HEK293 (cell line): ENCODE measurements around the gene RAB21.

ENCODE experiments used
- CTCF ChIA-PET: fragments of 350-600 bp; formaldehyde crosslinking; extraction: SDS; loops from one replicate; lab custom pipeline; 2021; ENCODE audit warnings: antibody characterized with exemption; lab: Yijun Ruan, JAX
- POLR2A ChIA-PET: fragments of 300-600 bp; formaldehyde crosslinking; extraction: SDS; loops from one replicate; lab custom pipeline; 2020; ENCODE audit warnings: antibody characterized with exemption, inconsistent platforms; lab: Yijun Ruan, JAX
- H3K27ac ChIP-seq: fragments of 200-500 bp; sonication (Bioruptor generic); 2 replicates; pipeline ENCODE4 v1.5.1; 2014; ENCODE audit warnings: low read depth, low read length, control low read depth, inconsistent platforms; ENCODE audit errors: extremely low read depth
- H3K36me3 ChIP-seq, 2 experiments: fragments of 200-500 bp in 1 of 2; sonication (Bioruptor generic) in 1 of 2; 1 replicate in 1 of 2; 2 replicates in 1 of 2; pipeline ENCODE4 v1.5.1; 2014 to 2017; ENCODE audit warnings: inconsistent platforms in 2 of 2, low read length in 2 of 2; ENCODE audit not compliant: control insufficient read depth in 2 of 2, insufficient read depth in 1 of 2
- H3K4me1 ChIP-seq: fragments of 200-500 bp; sonication (Bioruptor generic); 2 replicates; pipeline ENCODE4 v1.5.1; 2014; ENCODE audit warnings: mild to moderate bottlenecking, low read length, inconsistent platforms; ENCODE audit not compliant: control insufficient read depth, insufficient read depth
- H3K4me3 ChIP-seq: 2 replicates; pipeline ENCODE4 v1.5.1; 2011; ENCODE audit warnings: low read depth, mild to moderate bottlenecking, control low read depth, low read length, moderate library complexity
- H3K9me3 ChIP-seq: fragments of 200-500 bp; sonication (Bioruptor generic); 2 replicates; pipeline ENCODE4 v1.5.1; 2014; ENCODE audit warnings: low read depth, low read length, inconsistent platforms; ENCODE audit not compliant: control insufficient read depth, insufficient read depth
- BCL11B ChIP-seq: fragments of 450-650 bp; formaldehyde crosslinking; IDR thresholded peaks from 2 replicates; pipeline ENCODE4 v1.5.1; 2016; ENCODE audit warnings: low read depth, missing biosample characterization, missing genetic modification characterization
- CTCF ChIP-seq: fragments of 450-650 bp; formaldehyde crosslinking; IDR thresholded peaks from 2 replicates; pipeline ENCODE4 v1.5.1; 2016; ENCODE audit warnings: missing biosample characterization, missing genetic modification characterization
- FEZF1 ChIP-seq: fragments of 450-650 bp; formaldehyde crosslinking; IDR thresholded peaks from 2 replicates; pipeline ENCODE4 v1.5.1; 2016; ENCODE audit warnings: missing biosample characterization, missing genetic modification characterization
- HOXC10 ChIP-seq: sonication (generic); formaldehyde crosslinking; IDR thresholded peaks from 2 replicates; pipeline ENCODE4 v1.8.1; 2023; ENCODE audit warnings: mild to moderate bottlenecking, missing genetic modification reagents
- KLF1 ChIP-seq: fragments of 450-650 bp; formaldehyde crosslinking; IDR thresholded peaks from 2 replicates; pipeline ENCODE4 v1.5.1; 2016; ENCODE audit warnings: missing biosample characterization, missing genetic modification characterization
- MZF1 ChIP-seq: fragments of 450-650 bp; formaldehyde crosslinking; IDR thresholded peaks from 2 replicates; pipeline ENCODE4 v1.5.1; 2017; ENCODE audit warnings: missing biosample characterization, missing genetic modification characterization, borderline replicate concordance
- OVOL3 ChIP-seq: fragments of 450-650 bp; formaldehyde crosslinking; IDR thresholded peaks from 2 replicates; pipeline ENCODE4 v1.5.1; 2016; ENCODE audit warnings: missing biosample characterization, missing genetic modification characterization
- YY2 ChIP-seq: fragments of 450-650 bp; formaldehyde crosslinking; IDR thresholded peaks from 2 replicates; pipeline ENCODE4 v1.5.1; 2016; ENCODE audit warnings: missing biosample characterization, missing genetic modification characterization
- ZBTB20 ChIP-seq: fragments of 450-650 bp; formaldehyde crosslinking; IDR thresholded peaks from 2 replicates; pipeline ENCODE4 v1.5.1; 2016; ENCODE audit warnings: missing biosample characterization, missing genetic modification characterization
- ZNF133 ChIP-seq: fragments of 450-650 bp; formaldehyde crosslinking; IDR thresholded peaks from 2 replicates; pipeline ENCODE4 v1.5.1; 2016; ENCODE audit warnings: missing biosample characterization, missing genetic modification characterization
- ZNF157 ChIP-seq: fragments of 450-650 bp; formaldehyde crosslinking; IDR thresholded peaks from 2 replicates; pipeline ENCODE4 v1.5.1; 2016; ENCODE audit warnings: missing biosample characterization, missing genetic modification characterization
- ZNF24 ChIP-seq: fragments of 450-650 bp; formaldehyde crosslinking; IDR thresholded peaks from 2 replicates; pipeline ENCODE4 v1.5.1; 2016; ENCODE audit warnings: missing biosample characterization, missing genetic modification characterization
- ZNF521 ChIP-seq: fragments of 450-650 bp; formaldehyde crosslinking; IDR thresholded peaks from 2 replicates; pipeline ENCODE4 v1.5.1; 2017; ENCODE audit warnings: missing biosample characterization, mild to moderate bottlenecking, missing genetic modification characterization
- ZNF544 ChIP-seq: fragments of 450-650 bp; formaldehyde crosslinking; IDR thresholded peaks from 2 replicates; pipeline ENCODE4 v1.5.0; 2017; ENCODE audit warnings: missing biosample characterization, missing genetic modification characterization
- ZNF585B ChIP-seq: fragments of 450-650 bp; formaldehyde crosslinking; IDR thresholded peaks from 2 replicates; pipeline ENCODE4 v1.5.1; 2016; ENCODE audit warnings: missing biosample characterization, missing genetic modification characterization
- ZNF791 ChIP-seq: fragments of 450-650 bp; formaldehyde crosslinking; IDR thresholded peaks from 2 replicates; pipeline ENCODE4 v1.5.1; 2016; ENCODE audit warnings: missing biosample characterization, missing genetic modification characterization
- ZSCAN23 ChIP-seq: fragments of 450-650 bp; formaldehyde crosslinking; IDR thresholded peaks from 2 replicates; pipeline ENCODE4 v1.5.1; 2016; ENCODE audit warnings: missing biosample characterization, missing genetic modification characterization
- ZSCAN30 ChIP-seq: fragments of 450-650 bp; IDR thresholded peaks from 2 replicates; pipeline ENCODE4 v1.5.1; 2018; ENCODE audit warnings: missing biosample characterization, mild to moderate bottlenecking, missing genetic modification characterization, moderate library complexity
- TF ChIP-seq, protein P1 (sequence below): fragments of 450-650 bp; formaldehyde crosslinking; IDR thresholded peaks from 2 replicates; pipeline ENCODE4 v1.5.1; 2016; ENCODE audit warnings: missing biosample characterization, missing genetic modification characterization, borderline replicate concordance
- TF ChIP-seq, protein P2 (sequence below): fragments of 450-650 bp; formaldehyde crosslinking; IDR thresholded peaks from 2 replicates; pipeline ENCODE4 v1.5.1; 2016; ENCODE audit warnings: missing biosample characterization, missing genetic modification characterization

RAB21 gene

GRCh38 chr12:71744522-71745300 lies 10.0 kb upstream of the RAB21 start:
- Histone ChIP-seq H3K36me3 (no peaks in the 10 kb centered on the region), H3K4me1 (no peaks in the 10 kb centered on the region), H3K4me3 (no peak overlapping the region), H3K9me3 (no peaks in the 10 kb centered on the region), H3K27ac (no peak overlapping the region)
- CTCF ChIA-PET = interaction anchor here (0.6 to 5.5 kb wide), 5 partner anchors 8 to 692 kb away, joined by 3 to 63 read pairs (median 6); no protein-coding TSS in a partner anchor
- POLR2A ChIA-PET = interaction anchor here (1.4 kb wide), 1 partner anchor 10 kb away, joined by 4 read pairs; the partner anchor contains the start of gene RAB21
- no peak for TF ChIP-seq KLF1 (tag by site-specific recombination)
- no peak for TF ChIP-seq ZNF544 (tag by site-specific recombination)
- no peak for TF ChIP-seq ZNF585B
- no peak for TF ChIP-seq ZNF791 (tag by site-specific recombination)
- TF ChIP-seq BCL11B (tag by site-specific recombination) = no peak
- TF ChIP-seq OVOL3 (tag by site-specific recombination) = no peak
- TF ChIP-seq MZF1 = no peak
- no peak for TF ChIP-seq FEZF1 (tag by site-specific recombination)
- TF ChIP-seq YY2 = no peak
- no peak for TF ChIP-seq CTCF (tag by site-specific recombination)
- no peak for TF ChIP-seq ZNF521
- no peak for TF ChIP-seq ZNF24
- no peak for TF ChIP-seq ZSCAN23 (tag by site-specific recombination)
- TF ChIP-seq HOXC10 = no peak
- no peak for TF ChIP-seq ZNF133 (tag by site-specific recombination)
- TF ChIP-seq, protein P1, sequence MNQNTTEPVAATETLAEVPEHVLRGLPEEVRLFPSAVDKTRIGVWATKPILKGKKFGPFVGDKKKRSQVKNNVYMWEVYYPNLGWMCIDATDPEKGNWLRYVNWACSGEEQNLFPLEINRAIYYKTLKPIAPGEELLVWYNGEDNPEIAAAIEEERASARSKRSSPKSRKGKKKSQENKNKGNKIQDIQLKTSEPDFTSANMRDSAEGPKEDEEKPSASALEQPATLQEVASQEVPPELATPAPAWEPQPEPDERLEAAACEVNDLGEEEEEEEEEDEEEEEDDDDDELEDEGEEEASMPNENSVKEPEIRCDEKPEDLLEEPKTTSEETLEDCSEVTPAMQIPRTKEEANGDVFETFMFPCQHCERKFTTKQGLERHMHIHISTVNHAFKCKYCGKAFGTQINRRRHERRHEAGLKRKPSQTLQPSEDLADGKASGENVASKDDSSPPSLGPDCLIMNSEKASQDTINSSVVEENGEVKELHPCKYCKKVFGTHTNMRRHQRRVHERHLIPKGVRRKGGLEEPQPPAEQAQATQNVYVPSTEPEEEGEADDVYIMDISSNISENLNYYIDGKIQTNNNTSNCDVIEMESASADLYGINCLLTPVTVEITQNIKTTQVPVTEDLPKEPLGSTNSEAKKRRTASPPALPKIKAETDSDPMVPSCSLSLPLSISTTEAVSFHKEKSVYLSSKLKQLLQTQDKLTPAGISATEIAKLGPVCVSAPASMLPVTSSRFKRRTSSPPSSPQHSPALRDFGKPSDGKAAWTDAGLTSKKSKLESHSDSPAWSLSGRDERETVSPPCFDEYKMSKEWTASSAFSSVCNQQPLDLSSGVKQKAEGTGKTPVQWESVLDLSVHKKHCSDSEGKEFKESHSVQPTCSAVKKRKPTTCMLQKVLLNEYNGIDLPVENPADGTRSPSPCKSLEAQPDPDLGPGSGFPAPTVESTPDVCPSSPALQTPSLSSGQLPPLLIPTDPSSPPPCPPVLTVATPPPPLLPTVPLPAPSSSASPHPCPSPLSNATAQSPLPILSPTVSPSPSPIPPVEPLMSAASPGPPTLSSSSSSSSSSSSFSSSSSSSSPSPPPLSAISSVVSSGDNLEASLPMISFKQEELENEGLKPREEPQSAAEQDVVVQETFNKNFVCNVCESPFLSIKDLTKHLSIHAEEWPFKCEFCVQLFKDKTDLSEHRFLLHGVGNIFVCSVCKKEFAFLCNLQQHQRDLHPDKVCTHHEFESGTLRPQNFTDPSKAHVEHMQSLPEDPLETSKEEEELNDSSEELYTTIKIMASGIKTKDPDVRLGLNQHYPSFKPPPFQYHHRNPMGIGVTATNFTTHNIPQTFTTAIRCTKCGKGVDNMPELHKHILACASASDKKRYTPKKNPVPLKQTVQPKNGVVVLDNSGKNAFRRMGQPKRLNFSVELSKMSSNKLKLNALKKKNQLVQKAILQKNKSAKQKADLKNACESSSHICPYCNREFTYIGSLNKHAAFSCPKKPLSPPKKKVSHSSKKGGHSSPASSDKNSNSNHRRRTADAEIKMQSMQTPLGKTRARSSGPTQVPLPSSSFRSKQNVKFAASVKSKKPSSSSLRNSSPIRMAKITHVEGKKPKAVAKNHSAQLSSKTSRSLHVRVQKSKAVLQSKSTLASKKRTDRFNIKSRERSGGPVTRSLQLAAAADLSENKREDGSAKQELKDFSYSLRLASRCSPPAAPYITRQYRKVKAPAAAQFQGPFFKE (tag by site-specific recombination) = no peak
- TF ChIP-seq, protein P2, sequence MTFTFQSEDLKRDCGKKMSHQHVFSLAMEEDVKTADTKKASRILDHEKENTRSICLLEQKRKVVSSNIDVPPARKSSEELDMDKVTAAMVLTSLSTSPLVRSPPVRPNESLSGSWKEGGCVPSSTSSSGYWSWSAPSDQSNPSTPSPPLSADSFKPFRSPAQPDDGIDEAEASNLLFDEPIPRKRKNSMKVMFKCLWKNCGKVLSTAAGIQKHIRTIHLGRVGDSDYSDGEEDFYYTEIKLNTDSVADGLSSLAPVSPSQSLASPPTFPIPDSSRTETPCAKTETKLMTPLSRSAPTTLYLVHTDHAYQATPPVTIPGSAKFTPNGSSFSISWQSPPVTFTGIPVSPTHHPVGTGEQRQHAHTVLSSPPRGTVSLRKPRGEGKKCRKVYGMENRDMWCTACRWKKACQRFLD = no peak
- TF ChIP-seq ZNF157 (tag by site-specific recombination) = no peak
- TF ChIP-seq ZBTB20 (tag by site-specific recombination) = no peak
- TF ChIP-seq ZSCAN30 = no peak
